ENCODE results near the gene PLPP3. TPM values are rescaled to one million over a fixed set of nuclear protein-coding genes. Genes with fewer than 3 reads are reported as not detected.

PLPP3 gene
- total RNA-seq, 1 experiment from 2014 or later = 8.2 TPM

DNA sequence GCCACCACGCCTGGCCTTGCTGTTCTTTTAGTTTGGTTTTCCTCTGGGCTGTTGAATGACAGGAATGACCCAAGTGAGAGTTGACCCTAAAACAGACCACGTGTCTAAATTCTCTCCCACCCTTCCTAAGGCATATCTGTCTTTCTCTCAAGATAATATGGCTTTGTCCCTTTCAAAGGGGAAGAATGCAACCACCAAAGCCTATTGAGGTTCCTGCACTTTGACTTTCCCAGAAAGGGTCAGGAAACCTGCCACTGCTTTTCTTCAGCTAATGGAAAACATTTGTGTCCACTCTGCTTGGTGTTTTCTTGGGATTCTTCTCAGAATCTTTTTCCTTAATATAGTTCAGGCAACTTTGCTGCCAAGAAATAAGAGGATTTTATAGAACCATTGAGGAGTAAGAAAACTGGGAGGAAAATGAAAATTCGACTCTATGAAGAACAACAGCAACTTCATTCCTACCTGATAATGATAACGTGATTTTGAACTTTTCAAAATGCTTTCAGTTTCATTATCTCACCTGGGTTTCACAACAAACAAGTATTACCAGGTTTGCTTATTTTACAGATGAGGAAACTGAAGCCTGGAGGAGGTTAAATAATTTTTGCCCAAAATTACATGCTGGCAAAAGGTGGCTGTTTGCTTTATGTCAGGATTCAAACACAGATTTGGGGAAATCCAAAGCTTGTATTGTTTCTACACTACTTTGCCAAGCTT lies 6.9 kb downstream of the PLPP3 start:
- ATAC-seq = no peak
- no TSS peak for BruUV-seq (replicated peaks)
- CTCF ChIA-PET = no interaction called here
- intact Hi-C loops (cut with micrococcal nuclease; ENCODE audit: unreplicated experiment) (loop anchor here (10.0 kb wide), 2 partner anchors 158 to 1098 kb away; no protein-coding TSS in a partner anchor), in situ Hi-C loops (cut with HindIII; ENCODE audit: low pct_unique_long_range_greater_than_20kb, low sequenced_read_pairs) (no loop called here)
- no peak overlapping the region; the same call in 1 of the 2 replicates for H3K27ac ChIP-seq (ENCODE audit: low read length)
- H3K4me1 ChIP-seq (ENCODE audit: control insufficient read depth, insufficient read depth, low read length) = peaks cover 19% of the 10 kb centered on the region; the same call in 1 of the 2 replicates
- no peak for DNase-seq (ENCODE audit: low read depth, low spot score)
- no peaks in the 10 kb centered on the region for H3K9me3 ChIP-seq (ENCODE audit: control insufficient read depth, insufficient read depth, low read depth, low read length)
- no peak overlapping the region; a peak in 1 of 4 replicates for H3K4me3 ChIP-seq (ENCODE audit: low read depth in 2 of 2, low read length in 2 of 2)
- H3K36me3 ChIP-seq (ENCODE audit: control insufficient read depth, insufficient read depth, low read length) = no peaks in the 10 kb centered on the region
- POLR2A ChIA-PET = no interaction called here
- H3K27me3 ChIP-seq (ENCODE audit: control insufficient read depth, insufficient read depth, low read length) = 0 out of 2 replicates have a peak, but pooled peaks cover 2% of the 10 kb centered on the region
- TF ChIP-seq POLR2AphosphoS5 (IDR thresholded peaks at IDR 0.05; ENCODE audit: low read depth, low read length) (no peak), TCF7L2 (IDR thresholded peaks at IDR 0.05; ENCODE audit: low read depth, low read length) (no peak), SIN3A (IDR thresholded peaks at IDR 0.05; ENCODE audit: borderline replicate concordance, insufficient read depth, low read depth, low read length) (no peak), CTCF (IDR thresholded peaks at IDR 0.05) (no peak)
- TF ChIP-seq, protein P1, sequence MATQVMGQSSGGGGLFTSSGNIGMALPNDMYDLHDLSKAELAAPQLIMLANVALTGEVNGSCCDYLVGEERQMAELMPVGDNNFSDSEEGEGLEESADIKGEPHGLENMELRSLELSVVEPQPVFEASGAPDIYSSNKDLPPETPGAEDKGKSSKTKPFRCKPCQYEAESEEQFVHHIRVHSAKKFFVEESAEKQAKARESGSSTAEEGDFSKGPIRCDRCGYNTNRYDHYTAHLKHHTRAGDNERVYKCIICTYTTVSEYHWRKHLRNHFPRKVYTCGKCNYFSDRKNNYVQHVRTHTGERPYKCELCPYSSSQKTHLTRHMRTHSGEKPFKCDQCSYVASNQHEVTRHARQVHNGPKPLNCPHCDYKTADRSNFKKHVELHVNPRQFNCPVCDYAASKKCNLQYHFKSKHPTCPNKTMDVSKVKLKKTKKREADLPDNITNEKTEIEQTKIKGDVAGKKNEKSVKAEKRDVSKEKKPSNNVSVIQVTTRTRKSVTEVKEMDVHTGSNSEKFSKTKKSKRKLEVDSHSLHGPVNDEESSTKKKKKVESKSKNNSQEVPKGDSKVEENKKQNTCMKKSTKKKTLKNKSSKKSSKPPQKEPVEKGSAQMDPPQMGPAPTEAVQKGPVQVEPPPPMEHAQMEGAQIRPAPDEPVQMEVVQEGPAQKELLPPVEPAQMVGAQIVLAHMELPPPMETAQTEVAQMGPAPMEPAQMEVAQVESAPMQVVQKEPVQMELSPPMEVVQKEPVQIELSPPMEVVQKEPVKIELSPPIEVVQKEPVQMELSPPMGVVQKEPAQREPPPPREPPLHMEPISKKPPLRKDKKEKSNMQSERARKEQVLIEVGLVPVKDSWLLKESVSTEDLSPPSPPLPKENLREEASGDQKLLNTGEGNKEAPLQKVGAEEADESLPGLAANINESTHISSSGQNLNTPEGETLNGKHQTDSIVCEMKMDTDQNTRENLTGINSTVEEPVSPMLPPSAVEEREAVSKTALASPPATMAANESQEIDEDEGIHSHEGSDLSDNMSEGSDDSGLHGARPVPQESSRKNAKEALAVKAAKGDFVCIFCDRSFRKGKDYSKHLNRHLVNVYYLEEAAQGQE (IDR thresholded peaks at IDR 0.05; ENCODE audit: insufficient read depth in 1 of 2, low read depth in 2 of 2, low read length in 1 of 2) = no peak

DNA sequence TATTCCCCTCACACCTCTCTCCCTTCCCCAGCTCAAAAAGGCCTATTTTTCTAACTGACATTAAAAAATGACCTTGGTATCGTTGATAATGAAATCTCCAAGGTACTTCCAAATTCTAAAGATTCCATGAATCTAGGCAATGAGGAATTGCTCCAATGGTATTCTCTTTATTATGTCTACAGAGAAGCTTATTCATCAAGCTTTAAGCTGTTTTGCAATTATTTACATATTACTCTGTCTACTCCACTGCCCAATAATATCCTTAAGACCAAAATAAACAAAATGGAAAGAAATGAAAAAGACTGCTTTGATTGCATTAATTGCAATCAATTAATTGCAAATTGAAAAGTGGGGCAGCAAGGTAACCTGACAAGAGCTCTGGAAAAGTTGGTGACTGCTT lies 7.9 kb downstream of the PLPP3 start:
- BruUV-seq (replicated peaks) = no TSS peak
- H3K27me3 ChIP-seq (ENCODE audit: control insufficient read depth, insufficient read depth, low read length) = 0 out of 2 replicates have a peak, but pooled peaks cover 2% of the 10 kb centered on the region
- ATAC-seq (no peak), DNase-seq (ENCODE audit: low read depth, low spot score) (no peak)
- H3K36me3 ChIP-seq (ENCODE audit: control insufficient read depth, insufficient read depth, low read length) = no peaks in the 10 kb centered on the region
- ChIA-PET POLR2A (no interaction called here), CTCF (no interaction called here)
- intact Hi-C loops (cut with micrococcal nuclease; ENCODE audit: unreplicated experiment) (loop anchor here (10.0 kb wide), 2 partner anchors 157 to 1097 kb away; no protein-coding TSS in a partner anchor), in situ Hi-C loops (cut with HindIII; ENCODE audit: low pct_unique_long_range_greater_than_20kb, low sequenced_read_pairs) (no loop called here)
- TF ChIP-seq SIN3A (IDR thresholded peaks at IDR 0.05; ENCODE audit: borderline replicate concordance, insufficient read depth, low read depth, low read length) = no peak
- TF ChIP-seq, protein P1 (IDR thresholded peaks at IDR 0.05; ENCODE audit: insufficient read depth in 1 of 2, low read depth in 2 of 2, low read length in 1 of 2) = no peak
- no peak for TF ChIP-seq CTCF (IDR thresholded peaks at IDR 0.05)
- no peak for TF ChIP-seq TCF7L2 (IDR thresholded peaks at IDR 0.05; ENCODE audit: low read depth, low read length)
- no peak for TF ChIP-seq POLR2AphosphoS5 (IDR thresholded peaks at IDR 0.05; ENCODE audit: low read depth, low read length)
- peaks cover 12% of the 10 kb centered on the region; the same call in 1 of the 2 replicates for H3K4me1 ChIP-seq (ENCODE audit: control insufficient read depth, insufficient read depth, low read length)
- no peak overlapping the region for H3K27ac ChIP-seq (ENCODE audit: low read length)
- no peak overlapping the region for H3K4me3 ChIP-seq (ENCODE audit: low read depth in 2 of 2, low read length in 2 of 2)
- no peaks in the 10 kb centered on the region for H3K9me3 ChIP-seq (ENCODE audit: control insufficient read depth, insufficient read depth, low read depth, low read length)
